ENCODE results near the gene VTI1A. TPM values are rescaled to one million over a fixed set of nuclear protein-coding genes. Genes with fewer than 3 reads are reported as not detected.

The VTI1A gene
- total RNA-seq, 1 donor from 2014 or later, result 33.3 TPM

GRCh38 chr10:112535531-112535951, 88.5 kb downstream of the VTI1A start:
- H3K27me3 ChIP-seq (ENCODE audit: insufficient read depth, low read length), result no peaks in the 10 kb centered on the region
- no peak overlapping the region for H2AFZ ChIP-seq (ENCODE audit: low read depth, low read length)
- no peaks in the 10 kb centered on the region for H3K36me3 ChIP-seq (ENCODE audit: insufficient read depth, low read length)
- H3K9ac ChIP-seq (ENCODE audit: low read length), result no peak overlapping the region
- peaks cover 12% of the 10 kb centered on the region for H3K4me1 Mint-ChIP-seq (ENCODE audit: low read depth, unreplicated experiment)
- no peak for DNase-seq (ENCODE audit: low read depth)
- no peak overlapping the region for H3K4me3 ChIP-seq (ENCODE audit: insufficient read depth, low read depth, low read length)
- H3K9me3 Mint-ChIP-seq (ENCODE audit: unreplicated experiment), result no peaks in the 10 kb centered on the region
- no peak for FAIRE-seq
- H4K20me1 ChIP-seq (ENCODE audit: insufficient read depth, low read length), result no peaks in the 10 kb centered on the region
- no peaks in the 10 kb centered on the region for H3K9me3 ChIP-seq (ENCODE audit: insufficient read depth, low read depth, low read length)
- H3K27ac ChIP-seq (ENCODE audit: low read depth, low read length), result no peak overlapping the region
- H3K27me3 Mint-ChIP-seq (ENCODE audit: low read depth, unreplicated experiment), result no peaks in the 10 kb centered on the region
- H3K27ac Mint-ChIP-seq (ENCODE audit: unreplicated experiment), result no peak overlapping the region
- no peaks in the 10 kb centered on the region for H3K79me2 ChIP-seq (ENCODE audit: insufficient read depth, low read length)
- H3K4me2 ChIP-seq (ENCODE audit: low read length), result no peak overlapping the region
- H3K4me3 Mint-ChIP-seq (ENCODE audit: unreplicated experiment), result no peak overlapping the region
- peaks cover 5% of the 10 kb centered on the region for H3K36me3 Mint-ChIP-seq (ENCODE audit: low read depth, unreplicated experiment)
- H3K4me1 ChIP-seq (ENCODE audit: insufficient read depth, low read length), result peaks cover 3% of the 10 kb centered on the region
- no peak for TF ChIP-seq EZH2 (IDR thresholded peaks at IDR 0.05; ENCODE audit: insufficient read depth, low read length)
- no peak for TF ChIP-seq CTCF (IDR thresholded peaks at IDR 0.05; ENCODE audit: insufficient read depth, low read depth, low read length)

- Histone ChIP-seq H3K9me3 (ENCODE audit: insufficient read depth, low read depth, low read length) (no peaks in the 10 kb centered on the region), H3K79me2 (ENCODE audit: insufficient read depth, low read length) (no peaks in the 10 kb centered on the region), H3K9ac (ENCODE audit: low read length) (no peak overlapping the region), H4K20me1 (ENCODE audit: insufficient read depth, low read length) (no peaks in the 10 kb centered on the region), H3K27ac (ENCODE audit: low read depth, low read length) (no peak overlapping the region), H2AFZ (ENCODE audit: low read depth, low read length) (no peak overlapping the region), H3K4me2 (ENCODE audit: low read length) (no peak overlapping the region), H3K36me3 (ENCODE audit: insufficient read depth, low read length) (no peaks in the 10 kb centered on the region), H3K4me1 (ENCODE audit: insufficient read depth, low read length) (peaks cover 3% of the 10 kb centered on the region), H3K27me3 (ENCODE audit: insufficient read depth, low read length) (no peaks in the 10 kb centered on the region), H3K4me3 (ENCODE audit: insufficient read depth, low read depth, low read length) (no peak overlapping the region)
- peaks cover 12% of the 10 kb centered on the region for H3K4me1 Mint-ChIP-seq (ENCODE audit: low read depth, unreplicated experiment)
- H3K4me3 Mint-ChIP-seq (ENCODE audit: unreplicated experiment), result no peak overlapping the region
- no peak overlapping the region for H3K27ac Mint-ChIP-seq (ENCODE audit: unreplicated experiment)
- H3K9me3 Mint-ChIP-seq (ENCODE audit: unreplicated experiment), result no peaks in the 10 kb centered on the region
- FAIRE-seq (no peak), DNase-seq (ENCODE audit: low read depth) (no peak)
- H3K27me3 Mint-ChIP-seq (ENCODE audit: low read depth, unreplicated experiment), result no peaks in the 10 kb centered on the region
- peaks cover 5% of the 10 kb centered on the region for H3K36me3 Mint-ChIP-seq (ENCODE audit: low read depth, unreplicated experiment)
- TF ChIP-seq EZH2 (IDR thresholded peaks at IDR 0.05; ENCODE audit: insufficient read depth, low read length), result no peak
- no peak for TF ChIP-seq CTCF (IDR thresholded peaks at IDR 0.05; ENCODE audit: insufficient read depth, low read depth, low read length)
These were observed 89.6 kb downstream of the VTI1A start for GRCh38 chr10:112536663-112537062.

- Histone ChIP-seq H3K27me3 (ENCODE audit: insufficient read depth, low read length) (no peaks in the 10 kb centered on the region), H3K9me3 (ENCODE audit: insufficient read depth, low read depth, low read length) (no peaks in the 10 kb centered on the region), H3K27ac (ENCODE audit: low read depth, low read length) (no peak overlapping the region), H3K4me1 (ENCODE audit: insufficient read depth, low read length) (peaks cover 3% of the 10 kb centered on the region), H4K20me1 (ENCODE audit: insufficient read depth, low read length) (no peaks in the 10 kb centered on the region), H3K9ac (ENCODE audit: low read length) (no peak overlapping the region), H3K79me2 (ENCODE audit: insufficient read depth, low read length) (no peaks in the 10 kb centered on the region), H3K36me3 (ENCODE audit: insufficient read depth, low read length) (no peaks in the 10 kb centered on the region), H2AFZ (ENCODE audit: low read depth, low read length) (no peak overlapping the region), H3K4me3 (ENCODE audit: insufficient read depth, low read depth, low read length) (no peak overlapping the region), H3K4me2 (ENCODE audit: low read length) (no peak overlapping the region)
- TF ChIP-seq CTCF (IDR thresholded peaks at IDR 0.05; ENCODE audit: insufficient read depth, low read depth, low read length) (no peak), EZH2 (IDR thresholded peaks at IDR 0.05; ENCODE audit: insufficient read depth, low read length) (no peak)
- DNase-seq (ENCODE audit: low read depth), result no peak
- no peaks in the 10 kb centered on the region for H3K27me3 Mint-ChIP-seq (ENCODE audit: low read depth, unreplicated experiment)
- H3K4me1 Mint-ChIP-seq (ENCODE audit: low read depth, unreplicated experiment), result peaks cover 11% of the 10 kb centered on the region
- H3K27ac Mint-ChIP-seq (ENCODE audit: unreplicated experiment), result no peak overlapping the region
- peaks cover 10% of the 10 kb centered on the region for H3K36me3 Mint-ChIP-seq (ENCODE audit: low read depth, unreplicated experiment)
- no peak for FAIRE-seq
- H3K9me3 Mint-ChIP-seq (ENCODE audit: unreplicated experiment), result no peaks in the 10 kb centered on the region
- H3K4me3 Mint-ChIP-seq (ENCODE audit: unreplicated experiment), result no peak overlapping the region
These were observed 91.2 kb downstream of the VTI1A start for GRCh38 chr10:112538168-112538567.

Measured in astrocyte (in vitro differentiated cells and primary cell).